Measurements from ENCODE around the gene NCS1.

Gene NCS1

GRCh38 chr9:130177898-130178805 lies 5.9 kb downstream of the NCS1 start:
- no peak for DNase-seq

- no peak for DNase-seq
Measured at GRCh38 chr9:130179331-130179907, 7.2 kb downstream of the NCS1 start.

- no peak for DNase-seq
Measured at GRCh38 chr9:130180516-130180915, 8.3 kb downstream of the NCS1 start.

GRCh38 chr9:130181678-130182380 lies 9.6 kb downstream of the NCS1 start:
- no peak for DNase-seq

GRCh38 chr9:130182381-130182909 lies 10.2 kb downstream of the NCS1 start:
- no peak for DNase-seq

GRCh38 chr9:130183133-130183762 lies 11.0 kb downstream of the NCS1 start:
- no peak for DNase-seq

- DNase-seq: no peak
Measured at GRCh38 chr9:130185017-130185416, 12.8 kb downstream of the NCS1 start.

GRCh38 chr9:130185490-130186031 lies 13.4 kb downstream of the NCS1 start:
- no peak for DNase-seq

GRCh38 chr9:130186051-130186450 lies 13.8 kb downstream of the NCS1 start:
- no peak for DNase-seq

DNA sequence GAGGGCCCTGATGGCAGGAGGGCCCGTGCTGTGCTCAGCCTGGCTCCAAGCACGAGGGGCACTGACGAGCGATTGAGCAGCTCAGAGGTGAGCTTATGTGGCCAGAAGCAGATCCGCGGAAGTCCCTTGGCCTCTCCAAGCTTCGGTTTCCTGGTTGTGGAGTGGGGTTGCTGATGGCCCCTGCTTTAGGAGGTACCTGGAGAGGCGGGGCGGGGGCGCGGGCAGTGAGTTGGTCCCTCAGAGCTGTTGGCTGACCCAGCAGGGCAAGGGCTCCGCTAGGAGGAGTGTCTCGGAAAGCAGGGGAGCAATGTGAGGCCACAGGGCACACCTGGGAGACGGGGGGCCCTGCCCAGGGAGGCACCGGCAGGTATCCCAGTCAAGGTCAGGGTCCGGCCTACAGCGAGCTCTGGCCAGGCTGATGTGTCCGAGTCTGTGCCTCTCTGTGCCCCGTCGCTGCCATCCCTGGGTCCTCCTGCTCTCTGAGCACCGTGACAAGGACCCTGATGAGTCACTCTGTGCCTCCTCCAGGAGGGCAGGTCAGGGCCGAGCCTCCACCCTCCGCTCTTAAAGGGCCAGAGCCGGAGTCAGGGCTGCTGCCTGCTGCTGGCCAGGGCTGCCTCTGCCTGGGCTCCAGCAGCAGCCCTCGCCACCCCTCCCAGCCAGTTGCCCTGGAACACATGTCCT lies 14.8 kb downstream of the NCS1 start:
- DNase-seq: peak in 1 of 2 experiments; percentile 35

DNA sequence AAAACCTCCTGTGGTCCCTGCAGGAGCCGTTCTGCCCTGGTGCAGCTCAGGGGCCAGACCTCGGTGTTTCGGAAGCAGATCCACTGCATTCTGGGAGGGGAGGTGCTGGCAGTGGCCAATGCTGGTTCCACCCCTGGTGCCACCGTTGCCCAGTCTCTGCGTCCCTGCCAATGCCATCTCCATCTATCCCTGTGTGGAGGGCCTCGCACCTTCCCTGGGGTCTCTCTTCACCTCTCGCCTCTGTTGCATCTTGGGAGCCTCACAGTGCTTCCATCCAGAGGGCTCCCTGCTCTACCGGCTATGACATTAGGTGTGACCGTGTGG lies 15.3 kb downstream of the NCS1 start:
- DNase-seq: no peak

DNA sequence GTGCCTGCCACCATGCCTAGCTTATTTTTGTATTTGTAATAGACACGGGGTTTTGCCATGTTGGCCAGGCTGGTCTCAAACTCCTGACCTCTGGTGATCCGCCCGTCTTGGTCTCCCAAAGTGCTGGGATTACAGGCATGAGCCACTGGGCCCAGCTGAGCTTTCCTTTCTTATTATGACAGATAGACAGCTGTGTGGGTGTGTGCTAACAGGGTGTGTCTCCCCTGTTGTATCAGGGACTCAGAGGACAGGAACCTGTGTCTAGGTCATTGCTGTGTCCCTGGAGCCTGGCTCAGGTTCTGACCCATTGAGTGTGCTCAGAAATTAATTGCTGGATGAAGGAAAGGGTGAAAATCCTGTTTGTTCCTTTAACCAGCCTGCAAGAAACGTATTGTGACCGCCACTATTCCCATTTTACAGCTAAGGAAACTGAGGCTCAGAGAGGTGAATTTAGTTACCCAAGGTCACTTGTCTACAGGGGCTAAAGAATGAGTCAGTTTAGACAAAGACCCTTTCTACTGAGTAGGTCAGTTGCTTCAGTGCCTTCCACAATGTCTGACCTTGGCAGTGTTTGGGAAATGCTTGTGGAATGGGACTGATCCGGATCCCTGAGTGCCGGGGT lies 16.8 kb downstream of the NCS1 start:
- no peak for DNase-seq

GRCh38 chr9:130189840-130190239 lies 17.6 kb downstream of the NCS1 start:
- DNase-seq: no peak

- no peak for DNase-seq
Measured at GRCh38 chr9:130191068-130191748, 19.0 kb downstream of the NCS1 start.

DNA sequence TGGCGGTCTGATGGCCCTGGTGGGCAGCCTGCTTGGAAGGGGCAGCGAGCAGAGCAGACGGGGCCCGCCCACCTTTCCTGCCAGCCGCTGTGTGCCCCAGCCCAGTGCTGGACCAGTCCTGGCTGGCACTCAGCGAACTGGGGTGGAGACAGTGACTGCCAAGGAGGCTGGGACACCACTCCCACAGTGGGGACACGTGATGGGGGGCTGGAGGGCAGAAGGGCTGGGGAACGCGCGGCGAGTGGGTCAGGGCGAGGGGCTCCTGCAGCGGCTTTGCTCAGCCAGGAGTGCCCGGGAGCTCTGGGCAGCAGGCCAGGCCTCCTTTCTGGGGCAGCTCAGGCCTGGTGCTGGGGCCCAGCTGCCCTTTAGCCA lies 19.5 kb downstream of the NCS1 start:
- no peak for DNase-seq

DNA sequence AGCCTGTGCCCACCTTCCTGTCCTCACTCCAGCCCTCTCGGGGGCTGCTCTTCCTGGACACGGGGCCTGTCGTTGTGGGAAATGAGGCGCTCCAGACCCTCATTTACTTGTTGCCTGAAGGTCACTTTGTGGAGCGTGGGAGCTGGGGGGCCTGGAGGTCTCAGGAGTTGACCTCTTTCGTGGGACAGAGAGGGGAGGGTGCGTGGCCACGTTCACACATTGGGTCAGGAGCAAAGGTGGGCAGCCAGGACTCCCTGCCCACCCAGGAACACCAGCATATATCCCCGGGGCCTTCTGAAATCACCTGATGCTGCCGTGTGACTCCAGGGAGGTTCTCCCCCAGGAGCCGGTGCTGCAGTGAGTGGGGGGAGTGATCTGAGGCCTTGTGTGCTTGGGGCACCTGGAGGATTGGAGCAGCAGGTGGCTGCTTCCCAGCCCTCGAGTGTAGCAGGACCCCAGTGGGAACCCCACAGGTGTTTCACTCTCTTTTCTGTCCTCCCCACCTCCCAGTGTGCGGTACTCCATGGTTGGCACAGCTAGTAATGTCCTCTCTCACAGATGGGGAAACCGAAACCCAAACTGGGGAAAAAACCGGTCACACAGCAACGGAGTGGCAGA lies 20.3 kb downstream of the NCS1 start:
- no peak for DNase-seq

GRCh38 chr9:130193103-130193502 lies 20.9 kb downstream of the NCS1 start:
- no peak for DNase-seq

GRCh38 chr9:130193531-130194377 lies 21.6 kb downstream of the NCS1 start:
- DNase-seq: no peak

GRCh38 chr9:130194378-130194932 lies 22.3 kb downstream of the NCS1 start:
- no peak for DNase-seq

DNA sequence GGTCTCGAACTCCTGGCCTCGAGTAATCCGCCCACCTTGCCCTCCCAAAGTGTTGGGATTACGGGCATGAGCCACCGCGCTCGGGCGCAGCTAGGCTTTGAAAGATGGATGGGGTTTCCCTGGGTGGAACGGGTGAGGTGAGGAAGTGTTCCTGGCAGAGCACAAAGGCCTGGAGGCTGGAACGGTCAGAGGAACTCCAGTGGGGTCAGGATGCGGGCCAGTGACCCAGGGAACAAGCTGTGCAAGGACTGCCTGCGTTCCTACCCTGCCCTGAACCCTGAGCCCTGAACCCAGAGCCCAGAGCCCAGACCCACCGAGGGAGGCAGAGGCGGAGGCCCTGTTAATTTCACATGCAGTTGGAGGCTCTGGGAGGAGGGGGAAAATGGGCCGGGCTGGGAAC lies 23.4 kb downstream of the NCS1 start:
- DNase-seq: no peak

Data from activated T-cell treated with anti-CD3 and anti-CD28 coated beads, Interleukin-2, amount 50 U/mL, for 48 hours (primary cell).